ENCODE data around the gene APOA1.

APOA1 gene

GRCh38 chr11:116833491-116833815, 4.0 kb downstream of the APOA1 start:
- DNase-seq = no peak

- DNase-seq = no peak
Measured at GRCh38 chr11:116832350-116833290, 4.8 kb downstream of the APOA1 start.

DNA sequence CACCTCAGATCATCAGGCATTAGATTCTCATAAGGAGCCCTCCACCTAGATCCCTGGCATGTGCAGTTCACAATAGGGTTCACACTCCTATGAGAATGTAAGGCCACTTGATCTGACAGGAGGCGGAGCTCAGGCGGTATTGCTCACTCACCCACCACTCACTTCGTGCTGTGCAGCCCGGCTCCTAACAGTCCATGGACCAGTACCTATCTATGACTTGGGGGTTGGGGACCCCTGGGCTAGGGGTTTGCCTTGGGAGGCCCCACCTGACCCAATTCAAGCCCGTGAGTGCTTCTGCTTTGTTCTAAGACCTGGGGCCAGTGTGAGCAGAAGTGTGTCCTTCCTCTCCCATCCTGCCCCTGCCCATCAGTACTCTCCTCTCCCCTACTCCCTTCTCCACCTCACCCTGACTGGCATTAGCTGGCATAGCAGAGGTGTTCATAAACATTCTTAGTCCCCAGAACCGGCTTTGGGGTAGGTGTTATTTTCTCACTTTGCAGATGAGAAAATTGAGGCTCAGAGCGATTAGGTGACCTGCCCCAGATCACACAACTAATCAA, 5.6 kb downstream of the APOA1 start:
- DNase-seq = no peak

- no peak for DNase-seq
Measured at GRCh38 chr11:116830184-116830912, 7.1 kb downstream of the APOA1 start.

DNA sequence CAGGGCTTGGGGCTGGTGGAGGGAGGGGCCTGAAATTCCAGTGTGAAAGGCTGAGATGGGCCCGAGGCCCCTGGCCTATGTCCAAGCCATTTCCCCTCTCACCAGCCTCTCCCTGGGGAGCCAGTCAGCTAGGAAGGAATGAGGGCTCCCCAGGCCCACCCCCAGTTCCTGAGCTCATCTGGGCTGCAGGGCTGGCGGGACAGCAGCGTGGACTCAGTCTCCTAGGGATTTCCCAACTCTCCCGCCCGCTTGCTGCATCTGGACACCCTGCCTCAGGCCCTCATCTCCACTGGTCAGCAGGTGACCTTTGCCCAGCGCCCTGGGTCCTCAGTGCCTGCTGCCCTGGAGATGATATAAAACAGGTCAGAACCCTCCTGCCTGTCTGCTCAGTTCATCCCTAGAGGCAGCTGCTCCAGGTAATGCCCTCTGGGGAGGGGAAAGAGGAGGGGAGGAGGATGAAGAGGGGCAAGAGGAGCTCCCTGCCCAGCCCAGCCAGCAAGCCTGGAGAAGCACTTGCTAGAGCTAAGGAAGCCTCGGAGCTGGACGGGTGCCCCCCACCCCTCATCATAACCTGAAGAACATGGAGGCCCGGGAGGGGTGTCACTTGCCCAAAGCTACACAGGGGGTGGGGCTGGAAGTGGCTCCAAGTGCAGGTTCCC, 7.8 kb downstream of the APOA1 start, which contains the start of gene APOC3:
Gene APOC3 (plus strand): TSS at position 383 of the 659 bp plus-strand sequence. CDS start 676 bp downstream, outside the sequence.
- no peak for DNase-seq

- no peak for DNase-seq
Measured at GRCh38 chr11:116828632-116829524, 8.5 kb downstream of the APOA1 start.

DNA sequence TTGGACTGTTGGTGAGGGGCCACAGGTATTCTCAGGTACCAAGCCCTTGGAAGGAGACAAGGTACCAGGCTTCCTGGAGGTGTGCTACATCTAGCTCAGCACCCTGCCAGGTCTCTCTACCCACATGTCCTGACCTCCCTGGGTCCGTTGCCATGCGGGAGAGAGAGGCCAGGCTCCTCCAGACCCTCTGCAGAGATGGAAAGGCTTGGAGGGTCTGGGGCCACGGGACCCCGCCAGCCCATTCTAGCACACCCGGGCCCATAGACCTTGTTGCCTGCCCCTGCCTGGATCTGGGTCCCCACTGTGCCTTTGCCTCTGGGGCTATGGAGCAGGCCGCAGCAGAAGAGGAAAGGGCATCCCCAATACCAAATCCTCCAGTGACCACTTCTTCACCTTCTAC, 10.0 kb downstream of the APOA1 start:
- DNase-seq = no peak

- DNase-seq = no peak
Measured at GRCh38 chr11:116826751-116827431, 10.5 kb downstream of the APOA1 start.

DNA sequence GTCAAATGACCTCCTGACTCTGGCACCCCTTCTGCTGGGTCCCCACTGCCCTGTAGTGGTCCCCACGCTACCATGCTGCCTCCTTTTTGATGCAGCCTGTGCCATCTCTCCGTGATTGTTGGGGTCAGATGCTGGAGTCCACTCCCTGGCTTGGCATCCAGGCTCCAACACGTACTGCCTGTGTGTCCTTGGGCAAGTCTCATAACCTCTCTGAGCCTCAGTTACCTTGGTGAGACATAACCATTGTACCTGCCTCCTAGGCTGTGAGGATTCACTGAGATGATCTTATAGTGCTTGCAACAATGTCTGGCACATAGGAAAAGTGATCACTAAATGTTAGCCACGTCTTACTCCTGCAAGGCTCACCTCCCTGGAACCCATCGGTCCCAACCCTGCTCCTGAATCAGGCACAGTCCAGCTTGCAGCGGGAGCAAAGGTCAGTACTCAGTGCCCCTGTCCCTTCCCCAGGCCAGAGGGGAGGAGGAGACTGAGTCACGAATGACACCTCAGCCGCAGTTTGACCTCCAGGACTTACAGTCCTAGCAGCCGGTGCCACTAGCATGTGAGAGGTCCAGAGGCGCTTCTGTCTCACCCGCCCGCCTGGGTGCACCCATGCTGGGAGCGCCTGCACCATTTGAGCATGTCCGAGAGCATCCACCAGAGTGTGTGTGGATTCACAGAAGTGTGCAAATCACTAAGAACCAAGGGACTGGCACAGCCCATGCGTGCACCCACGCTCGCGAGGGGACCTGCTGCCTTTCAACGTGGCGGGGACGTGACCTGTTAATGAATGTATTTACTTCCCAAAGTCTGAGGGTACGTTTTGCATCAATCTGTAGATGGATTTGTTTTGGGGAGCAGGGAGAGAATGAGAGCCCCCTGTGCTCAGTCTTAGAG, 11.3 kb downstream of the APOA1 start:
- no peak for DNase-seq

DNA sequence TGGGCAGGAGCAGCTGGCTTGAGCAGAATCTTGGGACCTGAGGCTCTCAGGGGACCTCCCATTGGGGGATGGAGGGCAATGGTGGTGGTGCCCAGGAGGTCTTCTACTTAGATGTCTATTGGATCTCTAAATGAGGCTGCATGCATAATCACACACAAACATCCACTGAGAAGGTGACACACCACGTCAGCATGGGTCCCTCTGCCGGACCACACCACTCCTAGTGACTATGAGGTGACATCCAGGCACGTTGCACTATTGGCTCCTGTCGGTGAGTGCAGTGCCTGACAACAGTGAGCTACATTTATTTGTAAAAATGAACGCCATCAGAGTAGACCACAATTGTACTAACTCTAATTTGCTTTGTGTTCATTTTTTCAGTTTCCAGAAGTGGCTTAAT, 12.0 kb downstream of the APOA1 start:
- no peak for DNase-seq

GRCh38 chr11:116823031-116823843, 14.2 kb downstream of the APOA1 start, which contains the start of gene APOA4:
Gene APOA4 (minus strand): TSS chr11:116823304. CDS start chr11:116823191, 113 bp downstream.
- no peak for DNase-seq

DNA sequence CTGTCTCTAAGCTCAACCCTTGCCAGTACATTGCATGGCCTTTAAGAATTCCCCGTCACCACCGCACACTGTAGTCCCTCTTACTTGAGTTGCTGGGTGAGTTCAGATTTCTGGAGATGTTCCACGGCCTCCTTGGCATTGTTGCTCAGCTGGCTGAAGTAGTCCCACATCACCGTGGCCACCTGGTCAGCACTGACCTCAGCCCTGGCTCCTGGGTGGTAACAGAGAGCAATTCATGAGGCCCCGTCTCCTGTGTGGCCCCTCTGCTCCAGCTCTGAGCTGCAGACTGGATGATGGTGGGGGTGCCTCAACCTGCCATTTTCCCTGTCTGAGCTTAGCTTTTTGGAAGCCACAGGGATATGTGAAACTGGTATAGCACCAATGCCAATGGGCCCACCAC, 14.8 kb downstream of the APOA1 start:
- no peak for DNase-seq

DNA sequence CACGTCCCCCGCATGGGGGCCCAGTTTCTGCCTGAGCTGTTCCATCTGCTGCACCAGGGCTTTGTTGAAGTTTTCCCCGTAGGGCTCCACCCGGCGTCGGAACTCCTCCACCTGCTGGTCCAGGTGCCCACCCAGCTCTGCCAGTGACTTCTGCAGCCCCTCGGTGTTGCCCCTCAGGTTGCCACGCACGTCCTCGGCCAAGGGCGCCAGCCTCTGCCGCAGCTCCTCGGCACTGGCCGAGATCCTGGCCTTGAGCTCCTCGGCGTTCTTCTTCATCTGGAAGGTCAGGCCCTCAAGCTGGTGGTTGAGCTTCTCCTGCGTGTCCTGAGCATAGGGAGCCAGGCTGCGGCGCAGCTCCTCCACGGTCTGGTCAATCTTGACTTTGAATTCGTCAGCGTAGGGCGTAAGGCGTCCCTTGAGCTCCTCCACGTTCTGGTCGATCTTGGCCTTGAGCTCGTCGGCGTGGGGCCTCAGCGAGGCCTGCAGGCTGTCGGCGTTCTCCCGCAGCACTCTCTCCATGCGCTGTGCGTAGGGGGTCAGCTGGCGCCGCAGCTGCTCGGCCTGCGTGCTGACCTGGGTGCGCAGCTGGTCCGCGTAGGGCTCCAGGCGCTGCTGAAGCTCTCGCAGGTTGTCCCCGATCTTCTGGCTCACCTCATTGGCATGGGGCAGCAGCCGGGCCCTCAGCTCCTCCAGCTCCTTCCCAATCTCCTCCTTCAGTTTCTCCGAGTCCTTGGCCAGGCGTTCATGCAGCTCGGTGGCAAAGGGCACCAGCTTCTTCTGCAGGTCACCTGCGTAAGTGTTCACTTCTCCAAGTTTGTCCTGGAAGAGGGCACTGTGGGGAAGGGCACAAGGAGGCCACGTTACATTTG, 16.1 kb downstream of the APOA1 start:
- DNase-seq = no peak

DNA sequence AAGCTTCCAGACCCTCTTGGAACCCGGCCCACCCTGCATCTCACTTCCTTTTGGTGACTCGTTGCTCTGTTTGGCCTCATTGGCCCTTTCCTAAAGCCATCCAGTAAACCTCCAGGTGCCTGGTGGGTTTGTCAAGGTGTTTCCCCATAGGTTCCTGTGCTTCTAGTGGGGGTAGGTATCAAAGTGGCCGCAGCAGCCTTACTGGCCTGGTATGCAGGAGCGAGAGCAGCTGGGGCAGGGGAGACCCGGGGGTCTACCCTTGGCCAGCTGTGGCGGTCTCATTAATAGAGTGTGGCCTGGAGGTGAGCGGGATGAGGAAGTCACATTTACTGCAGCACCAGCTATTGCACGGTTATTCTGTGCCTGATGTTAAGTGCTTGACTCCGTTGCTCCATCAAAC, 18.4 kb downstream of the APOA1 start:
- DNase-seq = no peak

DNA sequence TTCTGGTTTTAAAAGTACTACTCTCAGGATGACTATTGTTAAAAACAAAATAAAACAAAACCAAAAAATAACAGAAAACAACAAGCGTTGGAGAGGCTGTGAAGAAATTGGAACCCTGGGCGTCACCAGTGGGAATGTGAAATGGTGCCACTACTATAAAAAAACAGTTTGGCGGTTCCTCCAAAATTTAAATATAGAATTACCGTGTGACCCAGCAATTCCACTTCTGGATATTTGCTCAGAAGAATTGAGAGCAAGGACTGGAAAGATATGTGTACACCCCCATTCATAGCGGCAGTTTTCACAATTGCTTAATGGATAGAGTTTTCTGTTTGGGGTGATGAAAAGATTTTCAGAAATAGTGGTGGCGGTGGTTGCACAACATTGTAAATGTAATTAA, 22.9 kb downstream of the APOA1 start:
- DNase-seq = no peak

DNA sequence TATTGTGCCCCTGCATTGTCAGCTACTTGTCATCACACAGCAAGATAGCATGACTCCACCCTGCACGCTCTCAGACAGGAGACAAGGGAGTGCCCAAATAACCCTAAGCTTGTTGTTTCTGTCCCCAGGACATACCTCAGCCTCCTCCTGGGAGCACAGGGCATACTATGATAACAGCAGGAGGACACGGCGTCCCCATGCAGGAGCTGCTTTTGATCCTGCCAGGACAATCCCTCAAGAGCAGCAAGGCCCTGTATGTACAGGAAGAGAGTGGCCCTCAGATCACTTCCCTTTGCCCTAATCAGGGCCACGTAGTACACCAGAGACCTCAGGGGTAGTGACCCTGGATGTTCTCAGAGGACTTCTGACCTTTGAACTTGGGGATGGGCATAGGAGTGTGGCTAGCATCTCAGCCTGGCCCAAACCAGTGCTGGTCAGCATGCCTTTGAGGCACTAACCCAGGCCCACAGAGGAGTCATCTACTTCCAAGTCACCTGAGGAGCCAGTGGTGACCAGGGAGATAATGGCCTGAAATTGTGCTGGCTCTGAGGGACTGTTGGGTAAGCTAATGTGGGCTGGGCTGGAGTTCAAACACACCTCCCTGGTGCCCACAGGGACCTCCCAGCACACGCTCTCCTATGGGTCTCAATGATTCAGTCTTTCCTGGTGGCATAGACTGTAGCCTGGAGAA, 23.5 kb downstream of the APOA1 start:
- no peak for DNase-seq

- no peak for DNase-seq
Measured at GRCh38 chr11:116813170-116813569, 24.3 kb downstream of the APOA1 start.

DNA sequence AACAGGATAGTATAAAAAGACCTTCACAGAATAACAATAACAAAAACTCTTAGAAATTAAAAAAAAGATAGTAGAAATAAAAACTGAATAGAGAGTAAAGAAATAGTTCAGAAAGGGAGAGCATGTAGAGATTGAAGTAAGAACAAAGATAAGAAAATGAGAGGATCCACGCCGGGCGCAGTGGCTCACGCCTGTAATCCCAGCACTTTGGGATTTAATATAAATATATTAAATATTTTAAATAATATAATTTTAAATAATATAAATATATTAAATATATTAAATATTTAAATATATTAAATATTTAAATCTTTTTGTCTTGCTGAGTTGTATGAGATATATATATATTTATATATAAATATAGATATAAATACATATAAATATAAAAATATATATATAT, 25.3 kb downstream of the APOA1 start:
- no peak for DNase-seq
